CD4-positive, alpha-beta T cell treated with Interleukin-12 subunit alpha and Interleukin-12 subunit beta, for 1 hour (primary cell): ENCODE data around the gene TMEM17.

Experiments used
- DNase-seq: peaks from one replicate; pipeline ENCODE4 v3.0.0-alpha.2; 2020

TMEM17 gene

DNA sequence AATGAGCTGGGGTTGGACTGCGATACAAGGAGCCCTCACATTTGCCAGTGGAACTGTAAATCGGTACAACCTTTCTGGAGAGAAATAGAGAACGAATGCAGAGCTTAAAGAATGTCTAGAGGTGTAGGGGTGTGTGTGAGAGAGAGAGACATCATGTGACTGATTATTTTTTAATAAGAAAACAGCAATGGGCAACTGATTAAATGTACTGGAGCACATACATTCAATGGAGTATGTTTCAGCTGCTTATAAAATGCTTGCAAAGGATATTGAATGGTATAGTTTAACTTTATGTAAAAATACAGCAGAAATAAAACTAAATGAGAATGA lies 391 bp upstream of the TMEM17 start:
- DNase-seq: no peak

DNA sequence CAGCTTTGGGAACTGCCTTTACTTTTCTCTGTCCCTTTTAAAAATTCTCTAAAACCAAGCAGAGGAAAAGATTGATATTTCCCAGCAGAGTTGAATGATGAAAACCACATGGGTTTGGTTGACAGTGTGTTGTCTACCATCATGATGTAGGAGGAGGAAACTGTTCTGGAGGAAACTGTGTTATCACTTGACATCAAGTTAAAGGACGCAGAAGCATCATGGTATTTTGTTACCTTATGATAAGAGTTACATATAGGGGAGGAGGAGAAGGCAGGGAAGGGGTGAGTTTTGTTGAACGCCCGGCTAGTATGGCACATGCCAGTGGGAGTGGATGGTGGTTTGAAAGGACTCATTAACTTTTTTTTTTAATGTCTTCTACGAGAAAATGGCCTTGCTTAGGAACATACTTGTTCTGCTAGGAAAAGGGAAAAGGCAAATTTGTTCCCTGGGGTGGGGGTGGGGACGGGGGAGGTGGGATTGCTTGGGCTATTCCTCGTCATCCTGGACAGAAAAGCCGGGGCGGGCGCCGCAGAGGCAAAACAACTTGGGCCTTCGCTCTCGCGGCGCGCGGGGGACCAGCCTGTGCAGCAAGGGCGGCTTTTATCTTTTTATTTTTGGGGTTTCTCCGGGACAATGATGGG lies 766 bp downstream of the TMEM17 start:
- DNase-seq: no peak

DNA sequence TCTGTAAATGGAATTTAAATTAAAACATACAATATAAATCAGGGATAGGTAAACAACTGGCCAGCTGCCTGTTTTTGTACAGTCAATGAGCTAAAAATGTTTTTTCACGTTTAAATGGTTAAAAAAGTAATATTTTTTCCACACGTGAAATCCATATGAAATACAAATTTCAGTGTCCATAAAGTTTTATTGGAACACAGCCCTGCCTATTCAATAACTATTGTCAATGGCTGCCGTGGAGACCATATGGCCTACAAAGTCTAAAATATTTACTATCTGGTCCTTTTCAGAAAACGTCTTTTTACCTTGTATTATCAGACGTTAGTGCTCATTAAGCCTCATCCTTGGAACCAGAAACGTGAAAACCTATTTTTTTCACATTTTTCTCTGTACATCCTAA lies 1.3 kb downstream of the TMEM17 start:
- DNase-seq: no peak

- no peak for DNase-seq
These were observed 4.0 kb downstream of the TMEM17 start for GRCh38 chr2:62501794-62502500.

- DNase-seq: no peak
These were observed 4.9 kb downstream of the TMEM17 start for GRCh38 chr2:62501069-62501468.

GRCh38 chr2:62499430-62500060 lies 6.5 kb downstream of the TMEM17 start:
- no peak for DNase-seq

- no peak for DNase-seq
These were observed 7.3 kb downstream of the TMEM17 start for GRCh38 chr2:62498739-62499138.

GRCh38 chr2:62495761-62496160 lies 10.2 kb downstream of the TMEM17 start:
- DNase-seq: no peak

DNA sequence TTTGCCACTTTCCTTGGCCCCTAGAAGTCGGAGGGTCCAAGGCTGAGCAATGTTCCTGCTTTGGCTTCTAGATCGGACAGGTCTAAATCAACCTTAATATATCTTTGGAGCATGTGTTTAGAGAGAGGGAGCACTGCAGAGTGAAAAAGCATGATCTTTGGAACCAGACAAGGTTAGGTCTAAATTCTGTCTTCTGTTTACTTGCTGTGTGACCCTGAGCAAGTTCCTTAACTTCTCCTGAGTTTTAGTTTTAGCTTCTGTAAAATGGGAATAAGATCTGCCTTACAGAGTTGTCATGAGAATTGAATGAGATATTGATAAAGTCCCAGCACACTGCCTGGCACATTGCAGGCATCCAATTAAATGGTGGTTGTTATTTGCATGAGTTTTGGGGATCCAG lies 13.9 kb downstream of the TMEM17 start:
- no peak for DNase-seq

DNA sequence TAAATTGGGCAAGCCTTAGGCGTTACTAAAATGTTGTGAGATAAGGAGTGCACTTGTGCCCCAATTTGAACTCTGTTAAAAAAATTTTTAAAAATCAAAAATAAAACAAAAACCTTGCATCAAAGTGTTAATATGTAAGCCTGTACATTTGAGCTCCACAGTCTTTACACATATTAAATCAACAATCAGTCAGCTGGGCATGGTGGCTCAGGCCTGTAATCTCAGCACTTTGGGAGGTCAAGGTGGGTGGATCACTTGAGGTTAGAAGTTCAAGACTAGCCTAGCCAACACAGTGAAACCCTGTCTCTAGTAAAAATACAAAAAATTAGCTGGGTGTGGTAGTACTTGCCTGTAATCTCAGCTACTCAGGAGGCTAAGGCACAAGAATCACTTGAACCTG lies 16.3 kb downstream of the TMEM17 start:
- no peak for DNase-seq

- no peak for DNase-seq
These were observed 16.8 kb downstream of the TMEM17 start for GRCh38 chr2:62489162-62489561.

DNA sequence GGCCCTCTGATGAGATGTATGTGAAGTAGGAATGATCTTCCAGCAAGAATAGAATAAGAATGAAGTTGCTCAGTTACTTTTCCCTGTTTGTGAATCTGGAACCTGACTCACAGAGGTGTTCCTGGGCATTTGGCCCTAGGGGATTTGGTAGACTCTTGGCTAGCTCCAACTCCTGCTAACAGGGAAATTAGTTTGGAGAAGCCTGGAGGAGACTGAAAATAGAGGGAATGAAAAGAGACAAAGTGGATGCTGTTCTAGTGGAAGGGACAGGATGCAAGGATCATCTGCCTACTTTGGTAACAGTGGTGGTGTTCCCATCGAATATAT lies 19.6 kb downstream of the TMEM17 start:
- no peak for DNase-seq

DNA sequence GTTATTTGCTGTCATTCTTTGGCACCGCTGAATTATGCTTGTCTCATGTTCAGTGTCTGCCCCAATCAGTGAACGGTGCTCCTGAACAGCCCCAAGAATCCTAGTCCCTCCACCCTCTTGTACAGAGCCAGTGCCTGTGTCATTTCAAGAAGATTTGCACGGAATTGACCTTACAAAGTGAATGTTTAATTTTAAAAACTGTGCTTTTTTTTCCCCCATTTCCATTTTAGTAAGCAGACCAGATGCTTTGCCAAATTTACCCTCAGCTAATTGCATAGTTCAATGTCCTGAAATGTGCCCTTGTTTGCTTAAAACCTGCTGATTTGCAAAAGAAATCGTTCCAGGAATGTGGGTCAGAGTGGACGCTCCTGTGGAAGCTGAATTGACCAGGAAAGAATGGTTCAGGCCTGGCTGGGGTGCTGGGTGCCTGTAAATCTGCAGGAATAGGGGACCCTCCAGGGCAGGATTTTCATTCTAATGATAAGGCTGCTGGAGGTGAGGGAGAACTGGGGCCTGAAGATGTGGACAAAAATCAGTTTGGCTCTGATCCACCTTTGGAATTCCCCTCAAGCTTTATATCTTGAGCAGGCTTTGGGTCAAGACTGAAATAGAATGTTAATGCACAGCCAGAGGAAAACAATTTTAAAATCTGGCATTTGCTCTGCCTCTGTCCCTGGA lies 20.1 kb downstream of the TMEM17 start:
- DNase-seq: no peak

DNA sequence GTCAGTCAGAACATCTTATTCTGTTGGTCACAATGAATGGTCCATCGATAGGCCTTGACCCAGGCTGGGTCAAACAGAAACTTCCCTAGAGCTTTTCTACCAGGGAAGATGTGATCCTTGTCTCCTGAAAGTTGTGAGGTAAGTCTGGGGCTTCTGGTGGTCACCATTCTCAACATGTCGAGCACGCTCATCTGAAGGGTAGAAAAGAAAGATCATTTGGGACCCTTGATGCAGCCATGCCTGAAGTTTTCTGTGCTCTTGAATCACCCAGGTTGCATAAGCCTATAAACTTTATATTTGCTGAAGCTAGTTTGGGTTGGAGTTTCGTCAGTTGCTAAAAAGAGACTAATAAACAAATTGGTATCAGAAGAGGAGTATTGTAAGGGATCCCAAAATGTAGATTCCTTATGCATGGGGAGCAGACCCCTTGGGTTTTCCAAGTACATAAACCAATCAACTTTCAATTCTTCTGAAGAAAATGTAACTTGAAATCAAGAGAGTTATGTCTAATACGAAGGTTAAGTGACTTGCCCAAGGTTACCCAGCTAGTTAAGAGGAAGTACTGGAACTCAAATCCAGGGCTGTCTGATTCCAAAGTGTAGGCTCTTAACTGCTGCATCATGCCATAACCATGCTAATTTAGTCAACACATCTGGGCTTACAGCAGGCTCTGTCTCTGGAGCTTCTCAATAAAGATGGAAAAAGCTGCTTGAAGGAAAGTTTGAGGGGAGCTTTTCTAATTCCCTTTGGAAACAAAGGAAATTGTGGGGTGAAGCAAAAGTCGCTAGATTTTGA lies 23.2 kb downstream of the TMEM17 start:
- DNase-seq: no peak

DNA sequence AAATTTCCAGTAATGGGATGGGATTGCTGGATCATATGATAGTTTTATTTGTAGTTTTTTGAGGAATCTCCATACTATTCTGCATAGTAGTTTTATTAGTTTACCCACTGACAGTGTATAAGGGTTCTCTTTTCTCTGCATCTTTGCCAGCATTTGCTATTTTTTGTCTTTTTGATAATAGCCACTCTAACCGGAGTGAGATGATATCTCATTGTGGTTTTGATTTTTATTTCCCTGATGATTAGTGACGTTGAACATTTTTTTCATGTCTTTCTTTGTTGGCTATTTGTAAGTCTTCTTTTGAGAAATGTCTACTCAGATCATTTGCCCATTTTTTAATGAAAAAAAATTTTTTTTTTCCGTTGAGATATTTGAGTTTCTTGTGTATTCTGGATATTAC lies 26.1 kb downstream of the TMEM17 start:
- no peak for DNase-seq

DNA sequence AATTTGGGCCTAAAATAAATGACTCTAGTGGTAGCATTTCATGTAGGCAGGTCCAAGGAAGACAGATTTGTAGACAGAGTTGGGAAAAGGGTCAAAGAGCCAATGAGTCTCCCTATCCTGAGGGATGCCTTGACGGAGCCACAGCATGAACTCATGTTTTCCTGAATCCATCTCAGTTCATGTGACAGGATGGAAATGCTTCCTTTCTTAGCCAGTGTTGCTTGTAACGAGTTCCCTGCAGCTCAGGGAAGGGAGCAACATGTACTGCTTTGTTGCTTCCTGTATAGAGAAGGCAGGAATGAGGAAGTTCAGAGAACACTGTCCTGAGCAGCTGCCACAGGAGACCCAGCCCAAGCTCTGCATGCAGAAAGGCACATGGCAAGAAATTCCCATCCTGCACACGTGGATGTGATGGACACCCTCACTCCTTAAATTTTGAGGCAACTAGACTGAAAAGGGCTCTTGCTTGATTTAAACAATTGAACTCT lies 27.9 kb downstream of the TMEM17 start:
- DNase-seq: no peak

GRCh38 chr2:62477573-62477972 lies 28.4 kb downstream of the TMEM17 start:
- no peak for DNase-seq

GRCh38 chr2:62475172-62476011 lies 30.6 kb downstream of the TMEM17 start:
- DNase-seq: peak; percentile 12

DNA sequence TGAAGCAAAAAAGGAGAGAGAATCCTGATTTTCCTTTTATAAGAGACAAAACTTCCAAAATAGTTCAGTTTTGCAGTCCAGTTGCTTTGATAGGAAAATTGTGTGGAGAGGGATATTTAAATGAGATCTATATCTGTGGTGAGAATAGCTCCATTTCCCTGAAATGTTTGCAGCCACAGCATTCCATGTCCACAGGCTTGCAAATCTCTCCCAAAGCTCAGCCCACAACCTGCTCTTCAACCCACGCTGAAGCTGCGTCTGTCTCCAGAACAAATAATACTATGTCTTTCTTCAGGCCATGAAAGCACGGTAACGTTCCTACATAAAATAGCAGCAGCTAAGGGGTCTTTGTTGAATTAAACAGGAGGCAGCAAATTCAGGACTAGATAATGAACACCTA lies 31.8 kb downstream of the TMEM17 start:
- DNase-seq: no peak

DNA sequence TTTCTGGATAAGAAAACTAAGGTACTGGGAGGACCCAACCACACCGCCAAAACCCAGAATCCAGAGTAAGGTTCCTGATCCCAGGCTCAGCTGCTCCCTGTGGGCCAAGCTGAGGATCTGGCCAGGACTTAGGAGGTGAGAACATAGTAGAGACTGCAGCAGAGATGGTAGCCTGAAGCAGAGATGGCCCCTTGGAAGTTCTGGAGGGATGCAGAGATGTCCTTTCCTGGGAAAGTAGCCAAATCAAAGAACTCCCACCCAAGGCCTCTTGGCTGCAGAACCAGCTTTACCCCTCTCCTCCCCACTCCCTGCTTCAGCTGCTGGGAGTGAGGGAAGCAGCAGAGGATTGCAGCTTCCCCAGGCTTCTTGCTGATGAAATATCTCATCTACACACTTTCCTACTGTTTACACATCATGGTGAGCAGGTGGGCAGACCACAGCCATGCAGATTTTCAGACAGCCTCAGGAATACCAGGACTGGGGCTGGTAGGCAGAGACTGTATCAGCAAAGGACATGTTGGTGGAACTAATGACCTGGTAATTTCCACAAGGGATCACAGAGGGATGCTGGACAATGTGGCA lies 32.7 kb downstream of the TMEM17 start:
- no peak for DNase-seq

- no peak for DNase-seq
These were observed 33.7 kb downstream of the TMEM17 start for GRCh38 chr2:62472312-62472711.

DNA sequence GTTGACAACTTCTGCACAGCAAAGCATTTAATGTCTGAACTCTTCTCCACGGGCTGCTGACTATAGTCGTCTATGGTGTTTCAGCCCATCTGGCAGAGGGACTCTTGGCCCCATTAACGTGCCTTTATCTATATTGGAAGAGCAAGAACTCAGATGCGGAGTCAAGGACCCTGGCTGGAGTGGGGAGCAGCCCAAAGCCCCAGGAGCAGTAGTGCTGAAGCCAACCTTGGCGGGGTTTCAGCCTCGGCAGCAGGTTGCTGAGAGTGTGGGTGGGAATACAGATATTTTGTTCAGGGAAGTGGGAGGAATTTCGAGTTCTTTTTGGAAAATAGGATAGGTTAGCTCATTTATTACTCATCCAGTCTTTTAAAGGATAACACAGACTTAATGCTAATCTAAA lies 34.2 kb downstream of the TMEM17 start:
- no peak for DNase-seq
